ENCODE measurements around the gene GINM1.

The GINM1 gene, protein sequence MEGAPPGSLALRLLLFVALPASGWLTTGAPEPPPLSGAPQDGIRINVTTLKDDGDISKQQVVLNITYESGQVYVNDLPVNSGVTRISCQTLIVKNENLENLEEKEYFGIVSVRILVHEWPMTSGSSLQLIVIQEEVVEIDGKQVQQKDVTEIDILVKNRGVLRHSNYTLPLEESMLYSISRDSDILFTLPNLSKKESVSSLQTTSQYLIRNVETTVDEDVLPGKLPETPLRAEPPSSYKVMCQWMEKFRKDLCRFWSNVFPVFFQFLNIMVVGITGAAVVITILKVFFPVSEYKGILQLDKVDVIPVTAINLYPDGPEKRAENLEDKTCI

GRCh38 chr6:149565527-149566409 is at the start of gene GINM1:
Gene GINM1, plus strand, starts transcription at chr6:149566375. Its CDS starts 40 bp downstream, at chr6:149566415.
- DNase-seq (ENCODE audit: low read depth), result peak; percentile 91

DNA sequence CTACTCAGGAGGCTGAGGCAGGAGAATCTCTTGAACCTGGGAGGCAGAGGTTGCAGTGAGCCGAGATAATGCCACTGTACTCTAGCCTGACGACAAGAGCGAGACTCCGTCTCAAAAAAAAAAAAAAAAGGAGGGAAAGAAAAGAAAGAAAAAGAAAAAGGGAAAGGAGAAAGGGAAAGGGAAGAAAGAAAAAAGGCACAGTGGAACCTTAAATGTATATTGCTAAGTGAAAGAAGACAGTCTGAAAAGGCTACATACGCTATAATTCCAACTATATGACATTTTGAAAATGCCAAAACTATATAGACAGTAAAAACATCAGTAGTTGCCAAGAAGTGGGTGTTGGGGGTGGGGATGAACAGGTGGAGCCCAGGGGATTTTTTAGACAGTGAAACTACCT is 36.5 kb upstream of the GINM1 start:
- no peak for DNase-seq (ENCODE audit: low read depth)

GRCh38 chr6:149534742-149535141 is 31.4 kb upstream of the GINM1 start:
- no peak for DNase-seq (ENCODE audit: low read depth)

DNA sequence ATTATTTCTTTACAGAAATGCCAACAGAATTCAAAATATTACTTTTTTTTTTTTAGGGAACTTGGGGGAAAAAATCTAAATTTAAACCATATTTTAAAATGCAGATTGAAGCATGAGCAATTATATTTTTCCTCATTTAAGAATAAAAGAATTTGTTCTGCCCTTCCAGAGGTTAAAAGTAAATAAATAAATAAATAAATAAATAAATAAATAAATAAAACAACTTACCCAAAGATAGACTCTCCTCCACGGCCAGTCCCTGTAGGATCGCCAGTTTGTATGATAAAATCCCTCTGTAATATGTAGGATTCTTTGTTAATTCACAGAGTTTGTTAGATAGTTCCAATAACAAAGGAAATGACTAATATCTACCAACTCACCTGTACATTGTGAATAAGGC is 25.0 kb upstream of the GINM1 start:
- no peak for DNase-seq (ENCODE audit: low read depth)

DNA sequence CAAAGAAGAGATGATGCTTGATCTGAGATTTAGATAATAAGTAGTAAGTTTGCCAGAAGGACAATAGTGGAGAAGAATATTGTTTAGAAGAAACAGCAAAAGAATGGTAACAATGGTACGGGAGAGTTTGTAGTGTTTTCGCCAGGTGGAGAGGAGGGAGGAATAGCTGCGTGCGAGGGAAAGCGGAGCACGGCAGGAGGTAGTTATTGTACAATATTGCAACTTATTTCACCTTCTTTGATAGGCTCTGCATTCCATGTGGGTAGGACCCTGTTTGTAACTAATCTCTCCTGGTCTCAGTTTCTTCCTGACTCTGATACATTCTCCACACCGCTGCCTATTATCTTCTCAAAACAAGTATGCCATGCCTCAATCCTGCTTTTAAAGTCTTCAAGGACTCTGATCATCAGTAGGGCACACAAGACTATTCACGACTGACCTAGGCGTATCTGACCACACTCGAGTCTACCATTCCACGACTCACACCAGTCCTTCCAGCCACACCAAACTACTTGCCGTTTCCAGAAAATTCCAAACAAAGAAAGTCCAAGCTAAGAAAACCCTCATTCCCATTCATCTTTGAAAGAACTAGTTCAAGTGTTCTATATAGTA is 21.4 kb upstream of the GINM1 start:
- no peak for DNase-seq (ENCODE audit: low read depth)

- peak; percentile 79 for DNase-seq (ENCODE audit: low read depth)
These were observed 20.9 kb upstream of the GINM1 start for GRCh38 chr6:149545258-149545753.

DNA sequence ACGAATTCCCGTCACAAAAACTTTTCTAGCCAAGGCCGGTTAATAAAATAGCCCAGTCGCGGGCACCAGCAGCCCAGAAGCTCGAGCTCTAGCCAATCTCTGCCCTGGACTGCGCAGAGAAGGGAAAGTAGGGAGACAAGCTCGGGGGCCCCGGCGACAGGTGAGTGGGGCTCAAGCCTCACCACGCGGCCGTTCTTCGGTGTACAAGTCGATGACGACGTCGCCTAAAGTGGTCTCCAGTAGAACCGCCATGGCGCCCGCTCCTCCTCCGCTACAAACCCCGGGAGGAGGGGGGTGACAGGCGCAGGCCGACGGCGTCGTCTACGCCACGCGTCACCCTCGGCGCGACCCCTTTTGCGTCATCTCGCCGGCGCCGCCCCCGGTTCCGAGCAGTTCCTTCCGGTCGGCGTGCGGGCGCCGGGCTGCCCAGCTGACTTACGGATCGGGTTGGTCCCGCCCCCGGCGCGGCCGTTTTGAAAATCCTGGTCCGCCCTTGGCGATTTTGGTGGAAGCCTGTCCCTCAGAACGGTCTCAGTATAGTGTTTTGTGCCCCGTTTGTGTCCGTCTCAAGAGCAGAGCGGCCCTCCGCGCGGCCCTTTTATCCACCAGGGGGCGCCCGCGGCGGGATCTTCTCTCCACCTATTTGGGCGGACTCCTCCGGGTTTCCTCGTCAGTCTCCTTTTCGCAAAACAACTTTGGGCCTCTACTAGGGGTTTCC is 20.3 kb upstream of the GINM1 start, which contains the start of gene PPIL4:
PPIL4 (minus strand) TSS at position 290 of the 718 bp plus-strand sequence; CDS start at position 252, 38 bp downstream.
- peak; percentile 97 for DNase-seq (ENCODE audit: low read depth)

DNA sequence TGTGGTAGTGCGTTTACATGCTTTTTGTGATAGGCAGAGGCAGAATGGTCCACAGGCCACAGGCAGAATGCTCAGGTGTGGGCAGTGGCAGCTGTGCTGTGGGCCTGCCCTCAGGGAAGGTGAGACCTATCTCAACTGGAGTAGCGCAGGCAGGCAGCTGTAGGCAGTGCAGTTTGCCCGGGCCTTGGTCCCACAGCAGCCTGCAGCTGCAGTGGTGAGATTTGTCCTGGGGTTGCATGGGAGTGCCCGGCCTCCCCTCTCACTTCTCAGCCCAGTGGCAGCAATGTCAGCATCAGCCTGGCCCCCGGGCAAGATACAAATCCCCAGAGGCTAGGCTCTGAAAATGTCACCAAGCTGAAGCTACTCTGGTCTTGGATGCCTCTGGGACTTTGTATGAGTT is 14.3 kb upstream of the GINM1 start:
- no peak for DNase-seq (ENCODE audit: low read depth)

GRCh38 chr6:149558029-149558428 is 8.1 kb upstream of the GINM1 start:
- no peak for DNase-seq (ENCODE audit: low read depth)

GRCh38 chr6:149559389-149559788 is 6.8 kb upstream of the GINM1 start:
- DNase-seq (ENCODE audit: low read depth), result no peak

GRCh38 chr6:149560736-149561135 is 5.4 kb upstream of the GINM1 start:
- no peak for DNase-seq (ENCODE audit: low read depth)

- DNase-seq (ENCODE audit: low read depth), result peak; percentile 73
These were observed 2.8 kb upstream of the GINM1 start for GRCh38 chr6:149563203-149563927.

DNA sequence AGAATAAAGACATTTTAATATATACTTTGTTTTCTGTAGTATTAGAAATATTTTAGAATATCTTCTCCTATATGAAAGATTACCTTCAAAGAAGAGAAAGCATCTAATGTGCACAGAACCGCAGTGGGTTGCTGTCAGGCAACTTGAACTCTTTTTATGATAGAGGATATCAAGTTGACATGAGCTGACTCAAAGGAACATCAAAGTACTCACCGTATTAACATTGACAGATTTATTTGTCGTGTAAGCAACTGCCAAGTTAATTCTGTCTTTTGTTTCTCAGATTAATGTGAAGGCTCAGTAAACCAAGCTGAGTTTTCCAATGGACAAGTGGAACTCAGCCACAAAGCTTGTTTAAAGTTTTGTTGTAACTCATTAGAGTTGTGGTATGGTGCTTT is 2.2 kb upstream of the GINM1 start:
- DNase-seq (ENCODE audit: low read depth), result no peak

GRCh38 chr6:149566410-149567193 is 427 bp downstream of the GINM1 start:
- peak; percentile 25 for DNase-seq (ENCODE audit: low read depth)

DNA sequence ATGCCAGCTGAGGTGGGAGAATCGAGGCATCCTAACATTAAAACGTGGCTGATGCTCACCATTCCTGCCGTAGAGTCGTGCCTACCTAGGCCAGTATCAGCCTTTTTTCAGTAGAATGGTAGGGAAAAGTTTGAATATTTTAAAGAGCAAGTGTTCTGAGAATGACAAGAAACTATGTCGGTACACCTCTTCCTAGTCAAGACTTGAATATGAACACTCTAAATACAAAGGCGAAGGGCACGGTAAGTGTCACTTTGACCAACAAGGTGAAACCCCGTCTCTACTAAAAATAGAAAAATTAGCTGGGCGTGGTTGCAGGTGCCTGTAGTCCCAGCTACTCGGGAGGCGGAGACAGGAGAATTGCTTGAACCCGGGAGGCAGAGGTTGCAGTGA is 1.0 kb downstream of the GINM1 start:
- DNase-seq (ENCODE audit: low read depth), result no peak

- no peak for DNase-seq (ENCODE audit: low read depth)
These were observed 1.9 kb downstream of the GINM1 start for GRCh38 chr6:149567945-149568585.

- DNase-seq (ENCODE audit: low read depth), result no peak
These were observed 14.7 kb downstream of the GINM1 start for GRCh38 chr6:149580880-149581279.

DNA sequence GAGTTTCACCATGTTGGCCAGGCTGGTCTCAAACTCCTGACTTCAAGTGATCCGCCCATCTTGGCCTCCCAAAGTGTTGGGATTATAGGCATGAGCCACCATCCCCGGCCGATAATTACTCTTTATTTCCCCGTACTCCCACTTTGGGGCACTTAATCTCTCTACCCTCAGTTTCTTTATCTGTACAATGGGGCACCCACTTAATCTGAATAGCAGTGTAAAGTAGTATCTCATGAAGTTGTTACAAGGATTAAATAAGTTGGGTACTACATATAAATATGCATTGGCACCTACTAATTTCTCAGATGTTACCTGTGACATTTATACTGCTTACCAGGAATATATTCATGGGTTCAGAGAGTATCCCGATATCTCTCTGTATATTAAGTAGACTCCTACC is 15.2 kb downstream of the GINM1 start:
- no peak for DNase-seq (ENCODE audit: low read depth)

GRCh38 chr6:149586149-149586548 is 20.0 kb downstream of the GINM1 start:
- DNase-seq (ENCODE audit: low read depth), result no peak

- no peak for DNase-seq (ENCODE audit: low read depth)
These were observed 26.8 kb downstream of the GINM1 start for GRCh38 chr6:149592983-149593382.

Data from fibroblast of gingiva (primary cell).